H1 (cell line): ENCODE measurements around the gene HOXC11.

Experiments
- MAFK ChIP-seq: IDR thresholded peaks from 2 replicates; pipeline ENCODE4 v1.6.1; 2012; ENCODE audit warnings: low read depth, mild to moderate bottlenecking, improper control_type of control experiment, low read length
- RFX5 ChIP-seq: IDR thresholded peaks from 2 replicates; pipeline ENCODE4 v1.6.1; 2011; ENCODE audit warnings: low read depth, low read length, improper control_type of control experiment, borderline replicate concordance
- TF ChIP-seq, protein P1 (sequence below), 3 experiments: IDR thresholded peaks; 1 replicate in 2 of 3; 2 replicates in 1 of 3; pipeline versions ENCODE4 v1.5.1 to v1.6.1; 2011; ENCODE audit warnings: low read length in 3 of 3, mild to moderate bottlenecking in 3 of 3, inconsistent platforms in 2 of 3, low read depth in 1 of 3, moderate library complexity in 1 of 3; ENCODE audit not compliant: insufficient read depth in 1 of 3; ENCODE audit errors: control extremely low read depth in 1 of 3

DNA sequence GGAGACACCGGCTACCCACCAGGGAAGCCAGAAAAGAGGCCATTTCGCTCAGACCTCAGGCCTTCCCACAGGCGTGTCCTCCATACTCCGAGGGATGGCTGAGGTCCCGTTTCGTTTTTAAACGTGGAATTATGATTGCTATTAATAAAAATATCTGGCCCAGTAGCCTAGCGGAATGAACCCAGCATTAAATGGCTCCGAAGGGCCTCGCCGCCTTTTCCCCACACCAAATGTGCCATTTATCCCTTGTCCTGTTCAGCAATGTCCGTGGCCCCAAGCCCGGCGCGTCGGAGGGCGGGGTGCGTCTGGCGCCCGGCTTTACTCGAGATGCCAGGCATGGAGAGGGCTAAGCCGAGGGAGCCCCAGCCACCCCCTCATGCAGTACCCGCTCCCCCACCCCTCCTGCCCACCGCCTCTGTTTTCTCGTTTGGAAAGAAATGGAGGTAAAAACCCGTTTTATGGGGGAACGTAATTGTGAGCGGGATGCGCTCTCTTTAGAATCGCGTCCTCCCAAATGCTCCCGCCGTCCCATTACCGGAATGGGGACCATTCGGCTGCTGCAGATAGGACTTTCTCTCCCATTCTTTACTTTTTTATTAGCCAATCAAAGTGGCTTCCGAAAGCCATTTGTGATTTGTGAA is 41.6 kb downstream of the HOXC11 start:
- TF ChIP-seq MAFK = no peak
- TF ChIP-seq, protein P1, sequence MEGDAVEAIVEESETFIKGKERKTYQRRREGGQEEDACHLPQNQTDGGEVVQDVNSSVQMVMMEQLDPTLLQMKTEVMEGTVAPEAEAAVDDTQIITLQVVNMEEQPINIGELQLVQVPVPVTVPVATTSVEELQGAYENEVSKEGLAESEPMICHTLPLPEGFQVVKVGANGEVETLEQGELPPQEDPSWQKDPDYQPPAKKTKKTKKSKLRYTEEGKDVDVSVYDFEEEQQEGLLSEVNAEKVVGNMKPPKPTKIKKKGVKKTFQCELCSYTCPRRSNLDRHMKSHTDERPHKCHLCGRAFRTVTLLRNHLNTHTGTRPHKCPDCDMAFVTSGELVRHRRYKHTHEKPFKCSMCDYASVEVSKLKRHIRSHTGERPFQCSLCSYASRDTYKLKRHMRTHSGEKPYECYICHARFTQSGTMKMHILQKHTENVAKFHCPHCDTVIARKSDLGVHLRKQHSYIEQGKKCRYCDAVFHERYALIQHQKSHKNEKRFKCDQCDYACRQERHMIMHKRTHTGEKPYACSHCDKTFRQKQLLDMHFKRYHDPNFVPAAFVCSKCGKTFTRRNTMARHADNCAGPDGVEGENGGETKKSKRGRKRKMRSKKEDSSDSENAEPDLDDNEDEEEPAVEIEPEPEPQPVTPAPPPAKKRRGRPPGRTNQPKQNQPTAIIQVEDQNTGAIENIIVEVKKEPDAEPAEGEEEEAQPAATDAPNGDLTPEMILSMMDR (IDR thresholded peaks at IDR 0.05; ENCODE audit: control extremely low read depth in 1 of 3, insufficient read depth in 1 of 3, low read depth in 1 of 3, low read length in 3 of 3) = no peak
- TF ChIP-seq RFX5 = no peak
